GM19463 (cell line): ENCODE measurements around the gene KIAA0513.

Experiments
- ATAC-seq: cut with Tn5 transposase; IDR thresholded peaks from one replicate; pipeline ENCODE4 v1.9.1; 2021; ENCODE audit warnings: mild to moderate bottlenecking, moderate library complexity; ENCODE audit not compliant: unreplicated experiment

The KIAA0513 gene, protein sequence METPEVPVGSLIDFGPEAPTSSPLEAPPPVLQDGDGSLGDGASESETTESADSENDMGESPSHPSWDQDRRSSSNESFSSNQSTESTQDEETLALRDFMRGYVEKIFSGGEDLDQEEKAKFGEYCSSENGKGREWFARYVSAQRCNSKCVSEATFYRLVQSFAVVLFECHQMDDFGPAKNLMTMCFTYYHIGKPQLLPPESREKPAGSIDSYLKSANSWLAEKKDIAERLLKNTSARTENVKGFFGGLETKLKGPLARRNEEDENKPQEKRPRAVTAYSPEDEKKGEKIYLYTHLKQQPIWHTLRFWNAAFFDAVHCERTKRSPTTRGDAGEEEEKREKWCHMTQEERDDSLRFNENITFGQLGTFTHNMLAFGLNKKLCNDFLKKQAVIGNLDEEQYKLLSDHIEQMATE

DNA sequence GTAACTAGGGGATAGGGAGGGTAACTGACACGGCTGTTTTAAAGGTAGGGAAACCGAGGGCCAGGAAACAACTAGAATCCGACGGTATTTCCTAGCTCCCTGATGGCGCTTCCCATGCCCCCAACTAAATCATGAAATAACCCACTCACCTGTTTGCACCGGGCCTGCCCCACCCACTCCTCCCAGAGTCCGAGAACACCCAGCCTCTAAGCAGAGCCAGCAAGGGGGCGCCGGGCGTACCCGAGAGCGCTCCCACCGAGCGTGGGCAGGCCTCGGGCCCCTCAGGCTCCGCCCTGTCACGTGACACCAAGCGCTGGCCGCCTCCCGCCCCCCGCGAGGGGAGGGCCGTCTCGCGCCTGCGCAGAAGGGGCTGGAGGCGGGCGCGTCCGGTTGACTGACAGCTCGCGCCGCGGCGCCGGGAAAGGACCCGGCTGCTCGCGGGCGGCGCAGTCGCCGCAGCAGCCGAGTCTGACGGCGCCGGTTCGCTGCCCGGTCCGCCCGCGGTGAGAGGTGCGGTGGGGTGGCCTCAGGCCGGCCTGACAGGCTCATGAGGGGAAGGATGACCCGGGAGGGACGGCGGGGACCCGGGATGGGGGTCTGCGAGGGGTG is at the start of gene KIAA0513:
Gene KIAA0513 (plus strand): TSS at position 447 of the 609 bp plus-strand sequence. CDS start 39,277 bp downstream, outside the sequence.
- ATAC-seq = peak; percentile 72

DNA sequence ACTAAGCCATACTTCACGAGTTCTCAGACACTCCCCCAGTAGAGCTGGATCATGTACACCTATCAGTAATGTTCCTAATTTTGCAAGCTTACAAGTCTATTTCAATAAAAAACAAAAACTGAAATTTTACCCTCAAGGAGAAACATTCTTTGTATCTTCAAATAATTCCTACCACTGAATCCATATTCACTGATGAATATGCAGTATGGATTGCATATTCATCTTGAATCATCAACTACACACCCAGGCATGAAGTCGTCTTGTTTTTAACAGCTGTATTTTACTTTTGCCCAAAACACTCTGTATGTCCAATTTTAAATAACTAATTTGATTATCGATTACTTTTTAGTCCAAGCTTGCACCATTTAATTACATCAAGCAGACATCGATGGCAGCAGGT is 48.1 kb upstream of the KIAA0513 start:
- ATAC-seq = no peak

DNA sequence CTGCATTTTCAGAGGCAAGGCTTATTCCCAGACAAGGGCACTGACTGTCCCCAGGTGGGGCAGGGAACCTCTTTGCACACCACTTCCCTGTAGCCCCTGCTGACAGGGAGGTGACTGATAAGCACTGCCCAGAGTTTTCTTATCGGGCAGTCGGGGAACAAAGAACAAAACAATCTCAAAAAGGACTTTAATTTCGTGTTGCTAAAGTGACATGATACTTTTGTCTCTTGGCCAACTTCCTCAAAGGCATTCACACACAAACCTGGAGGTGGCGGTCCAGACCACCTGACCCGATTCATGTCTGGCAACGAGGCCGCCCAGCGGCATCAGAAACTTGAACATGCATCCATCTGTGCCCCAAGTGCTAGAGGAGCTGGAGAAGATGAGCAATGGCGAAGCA is 45.2 kb upstream of the KIAA0513 start:
- no peak for ATAC-seq

DNA sequence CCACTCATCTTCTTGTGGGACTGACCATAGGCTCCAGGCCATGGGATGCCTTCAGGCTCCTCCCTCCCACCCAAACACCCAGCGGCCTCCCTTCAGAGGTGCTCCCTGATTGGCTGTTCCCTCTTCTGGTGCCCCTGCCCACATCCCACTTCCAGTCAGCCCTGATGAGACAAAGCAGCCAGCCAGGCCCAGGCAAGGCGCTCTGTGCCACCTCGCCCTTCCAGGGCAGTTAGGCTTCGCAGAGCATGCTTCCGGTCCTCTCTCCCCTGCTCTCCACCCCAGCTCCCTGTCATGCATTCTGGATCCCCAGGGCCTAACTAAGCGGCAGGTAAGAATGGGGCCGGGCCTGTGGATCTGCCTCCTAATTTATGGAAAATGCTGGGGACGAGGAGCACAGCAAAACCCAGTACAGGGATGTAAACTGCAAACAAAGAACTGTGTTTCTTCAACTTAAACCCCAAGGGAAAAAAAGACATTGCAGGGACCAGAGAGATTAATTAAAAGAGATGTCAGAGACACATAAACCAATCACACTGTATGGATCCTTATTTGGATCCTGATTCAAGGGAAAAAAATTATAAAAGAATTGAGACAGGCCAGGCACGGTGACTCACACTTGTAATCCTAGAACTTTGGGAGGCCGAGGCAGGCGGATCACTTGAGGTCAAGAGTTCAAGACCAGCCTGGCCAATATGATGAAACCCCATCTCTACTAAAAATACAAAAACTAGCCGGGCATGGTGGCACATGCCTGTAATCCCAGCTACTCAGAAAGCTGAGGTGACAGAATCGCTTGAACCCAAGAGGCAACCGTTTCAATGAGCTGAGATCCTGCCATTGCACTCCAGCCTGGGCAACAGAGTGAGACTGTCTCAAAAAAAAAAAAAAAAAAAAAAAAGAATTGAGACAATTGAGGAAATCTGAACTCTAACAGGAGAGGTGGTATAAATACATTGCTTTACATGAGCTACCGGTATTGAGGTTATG is 42.2 kb upstream of the KIAA0513 start:
- no peak for ATAC-seq

DNA sequence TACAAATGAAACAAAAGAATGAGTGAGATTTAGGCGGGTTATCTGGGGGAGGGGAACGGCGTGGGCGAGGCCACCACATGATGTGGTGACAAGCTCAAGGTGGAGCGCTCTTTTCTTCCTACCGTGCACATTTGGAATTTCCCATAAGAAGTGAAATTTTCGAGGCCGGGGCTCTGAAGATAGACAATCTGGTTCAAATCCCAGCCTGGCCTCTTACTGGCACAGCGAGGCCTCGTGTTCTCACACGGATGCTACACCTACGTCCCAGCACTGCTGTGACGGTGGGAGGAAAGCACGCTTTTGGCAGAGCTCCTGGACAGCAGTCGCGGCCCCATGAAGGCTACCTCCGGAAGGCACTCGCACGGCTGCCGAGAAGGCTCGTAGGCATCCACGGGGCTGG is 41.5 kb upstream of the KIAA0513 start:
- ATAC-seq = no peak

DNA sequence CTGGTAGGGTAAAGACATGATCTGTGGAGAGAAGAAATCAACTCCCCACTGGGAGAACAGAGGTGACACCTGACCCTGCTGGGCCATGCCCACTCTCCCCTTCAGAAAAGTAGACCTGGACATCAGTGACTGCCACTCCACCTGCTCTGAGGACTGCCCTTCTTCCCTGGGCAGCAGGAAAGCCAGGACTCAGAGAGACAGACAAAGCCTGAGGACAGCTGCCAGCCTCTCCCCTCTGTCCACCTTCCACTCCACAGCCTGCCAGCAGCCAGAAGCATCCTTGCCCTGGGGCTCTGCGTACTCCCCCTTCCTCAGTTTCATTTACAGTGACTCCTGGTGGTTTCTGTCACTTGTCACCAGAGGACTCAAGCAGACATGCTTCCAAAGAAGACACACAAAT is 40.7 kb upstream of the KIAA0513 start:
- ATAC-seq = no peak

DNA sequence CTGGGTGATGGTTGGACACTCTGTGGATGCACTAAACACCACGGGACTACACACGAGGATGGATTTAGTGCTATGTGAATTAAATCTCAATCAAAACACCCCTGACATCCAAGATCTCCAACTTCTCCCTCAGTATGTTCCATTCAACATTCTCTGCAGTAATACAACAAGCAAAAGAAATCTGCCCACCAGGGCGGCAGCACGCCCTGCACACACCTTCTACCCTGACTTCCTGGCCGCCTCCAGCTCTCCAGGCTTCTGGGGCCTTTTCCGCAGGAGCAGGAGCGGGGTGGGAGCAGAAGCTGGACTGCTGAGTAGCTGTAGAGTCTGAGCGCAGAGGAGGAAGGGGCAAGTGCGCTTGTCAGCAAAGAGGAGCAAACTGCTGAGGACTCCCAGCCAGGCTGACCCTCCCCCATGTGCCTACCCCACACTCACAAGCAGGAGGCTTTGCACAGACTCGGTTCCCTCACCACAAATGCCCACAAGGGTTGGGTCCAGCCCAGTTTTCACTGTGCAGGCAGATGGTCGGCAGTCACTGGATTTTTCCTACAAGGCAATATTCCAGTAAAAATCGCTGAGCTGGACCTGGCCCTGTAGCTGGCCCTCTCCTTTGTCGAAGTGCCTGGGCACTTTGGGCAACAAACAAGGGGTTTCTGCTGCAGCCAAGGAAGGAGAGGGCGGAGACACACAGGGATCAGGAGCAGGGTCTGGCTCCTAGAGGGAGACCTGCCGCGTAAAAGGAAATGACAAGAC is 39.1 kb upstream of the KIAA0513 start:
- no peak for ATAC-seq

DNA sequence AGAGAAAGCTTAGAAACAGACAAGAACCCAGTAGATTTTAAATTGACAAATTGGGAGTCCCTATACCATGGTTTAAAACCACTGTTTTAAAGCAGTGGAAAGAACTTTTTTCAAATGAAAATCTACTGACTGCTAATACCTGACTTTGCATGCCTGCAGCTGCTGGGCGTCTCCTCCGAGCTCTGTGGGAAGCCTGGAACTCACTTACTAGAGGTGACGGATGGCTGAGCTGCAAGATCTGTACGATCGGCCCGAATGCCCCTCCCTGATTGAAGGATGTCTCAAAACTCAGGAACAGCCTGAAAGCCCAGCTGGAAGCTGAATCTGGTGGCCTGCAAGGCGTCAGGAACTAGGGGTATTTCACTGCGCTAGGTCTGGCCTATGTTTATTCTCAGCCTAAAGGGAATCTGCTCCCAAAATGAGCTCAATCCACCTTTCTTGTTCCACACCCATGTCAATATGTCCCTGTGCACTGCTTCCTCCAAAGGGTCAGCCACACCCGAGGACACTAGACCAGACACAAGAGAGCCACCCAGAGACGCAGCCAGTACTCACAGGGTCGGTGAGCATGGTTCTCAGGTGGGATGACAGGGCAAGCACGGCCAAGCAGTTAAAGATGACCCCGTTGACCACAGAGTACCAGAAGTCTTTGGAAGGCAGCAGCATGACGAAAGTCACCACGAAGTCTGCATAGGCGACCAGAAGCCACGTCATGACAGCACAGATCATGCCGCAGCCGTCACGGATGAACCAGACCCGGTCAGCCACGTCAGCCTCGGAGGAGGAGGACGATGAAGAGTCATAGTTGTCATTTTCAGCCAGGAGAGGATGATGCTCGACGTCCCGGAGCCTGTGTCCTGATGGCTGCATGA is 37.6 kb upstream of the KIAA0513 start:
- no peak for ATAC-seq

DNA sequence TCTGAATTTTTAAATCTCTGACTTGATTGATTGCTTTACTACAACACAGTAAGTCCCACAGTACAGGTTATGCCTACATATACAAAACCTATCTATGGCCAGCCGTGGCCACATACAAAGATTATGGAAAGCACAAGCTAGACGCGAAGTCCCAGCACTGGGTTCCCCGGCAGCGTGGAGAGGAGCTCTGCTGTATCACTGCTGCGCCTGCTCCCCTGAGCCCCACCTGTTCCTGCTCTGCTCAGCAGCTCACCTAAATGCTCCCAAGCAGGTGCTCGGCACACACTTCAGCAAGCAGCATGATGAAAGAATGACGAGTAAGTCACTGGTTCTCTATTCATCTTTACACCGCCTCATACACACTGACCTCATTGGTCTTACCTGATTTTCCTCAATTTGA is 36.8 kb upstream of the KIAA0513 start:
- no peak for ATAC-seq

DNA sequence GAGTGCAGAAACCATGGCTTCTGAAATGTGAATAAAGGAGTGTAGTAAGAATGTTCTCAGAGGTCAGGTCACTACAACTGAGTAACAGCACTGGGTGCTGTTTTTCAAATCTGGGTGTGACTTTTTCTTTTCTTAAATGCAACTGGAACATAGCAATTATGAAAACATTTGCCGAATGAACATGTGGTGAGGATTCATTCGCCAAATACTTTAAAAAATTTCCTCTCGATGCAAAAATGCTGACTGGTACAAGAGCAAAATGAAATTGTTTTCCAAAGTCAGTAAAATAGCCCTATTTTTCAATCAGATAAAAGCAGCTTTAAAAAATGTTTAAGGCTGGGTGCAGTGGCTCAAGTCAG is 34.9 kb upstream of the KIAA0513 start:
- no peak for ATAC-seq

DNA sequence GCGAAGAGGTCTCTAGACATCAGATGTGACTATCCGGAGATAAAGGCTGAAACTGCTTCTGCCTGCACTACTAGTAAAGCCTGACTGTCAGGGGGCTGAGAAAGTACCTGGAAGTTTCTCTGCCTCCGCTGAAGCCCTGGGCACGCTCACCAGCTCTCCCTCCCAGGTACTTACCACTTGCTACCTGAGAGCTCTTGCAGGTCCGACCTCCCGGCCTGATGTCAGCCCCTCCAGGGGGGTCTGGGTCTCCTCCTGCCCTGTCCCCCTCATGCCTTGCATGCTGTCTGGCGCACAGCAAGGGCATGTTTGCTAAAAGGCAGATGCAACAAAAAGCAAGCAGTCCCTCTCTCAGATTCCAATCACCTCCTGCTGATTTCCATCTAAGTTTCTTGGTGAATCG is 33.7 kb upstream of the KIAA0513 start:
- no peak for ATAC-seq

DNA sequence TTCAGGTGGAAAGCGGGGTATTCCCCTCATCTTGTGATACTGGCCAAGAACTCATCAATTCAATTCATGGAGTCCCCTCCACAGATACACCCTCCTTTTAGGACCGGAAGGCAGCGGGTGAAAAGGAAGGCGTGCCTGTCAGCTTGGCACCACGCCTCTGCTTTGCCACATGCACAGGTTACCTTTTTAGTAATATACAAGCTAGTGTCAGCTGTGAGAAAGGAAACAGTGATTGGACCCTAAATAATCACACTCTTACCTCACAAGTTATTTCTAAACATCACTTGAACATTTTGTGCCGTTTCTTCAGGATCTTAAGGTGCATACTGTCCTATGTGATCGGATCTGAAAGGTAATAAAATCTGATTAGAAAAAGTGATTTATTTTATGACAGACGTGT is 31.9 kb upstream of the KIAA0513 start:
- no peak for ATAC-seq

DNA sequence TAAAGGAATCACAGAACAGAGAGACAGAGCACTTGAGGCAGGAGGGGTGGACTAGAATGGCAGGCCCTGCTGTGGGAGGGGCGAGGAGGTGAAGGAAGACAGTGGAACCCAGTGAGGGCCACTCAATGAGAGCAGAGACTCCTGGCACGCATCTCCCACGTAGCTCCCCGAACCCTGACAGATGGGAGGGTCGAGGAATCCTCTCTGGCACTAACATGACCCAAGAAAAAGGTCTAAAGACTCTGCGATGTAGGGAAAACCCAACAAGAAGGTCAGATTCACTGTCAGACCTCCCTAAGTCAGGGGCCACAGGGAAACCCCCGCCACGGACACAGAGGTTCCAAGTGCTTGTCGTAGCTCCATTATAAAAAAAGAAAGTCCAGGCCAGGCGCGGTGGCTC is 31.2 kb upstream of the KIAA0513 start:
- ATAC-seq = no peak

DNA sequence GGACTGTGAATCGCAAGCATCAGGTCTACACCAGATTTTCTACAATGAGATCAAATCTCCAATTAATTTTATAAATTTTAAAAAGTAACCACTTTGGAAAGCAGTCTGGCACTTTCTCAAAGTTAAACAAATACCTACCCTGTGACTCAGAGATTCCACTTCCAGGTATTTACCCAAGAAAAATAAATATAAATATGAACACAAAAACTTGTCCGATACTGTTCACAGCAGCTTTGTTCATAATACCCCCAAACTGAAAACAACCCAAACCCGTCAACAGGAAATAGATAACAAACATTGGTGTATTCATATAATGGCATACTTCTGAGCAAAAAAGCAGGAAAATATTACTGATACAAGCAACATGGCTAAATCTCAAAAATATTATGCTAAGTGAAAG is 28.4 kb upstream of the KIAA0513 start:
- ATAC-seq = no peak

DNA sequence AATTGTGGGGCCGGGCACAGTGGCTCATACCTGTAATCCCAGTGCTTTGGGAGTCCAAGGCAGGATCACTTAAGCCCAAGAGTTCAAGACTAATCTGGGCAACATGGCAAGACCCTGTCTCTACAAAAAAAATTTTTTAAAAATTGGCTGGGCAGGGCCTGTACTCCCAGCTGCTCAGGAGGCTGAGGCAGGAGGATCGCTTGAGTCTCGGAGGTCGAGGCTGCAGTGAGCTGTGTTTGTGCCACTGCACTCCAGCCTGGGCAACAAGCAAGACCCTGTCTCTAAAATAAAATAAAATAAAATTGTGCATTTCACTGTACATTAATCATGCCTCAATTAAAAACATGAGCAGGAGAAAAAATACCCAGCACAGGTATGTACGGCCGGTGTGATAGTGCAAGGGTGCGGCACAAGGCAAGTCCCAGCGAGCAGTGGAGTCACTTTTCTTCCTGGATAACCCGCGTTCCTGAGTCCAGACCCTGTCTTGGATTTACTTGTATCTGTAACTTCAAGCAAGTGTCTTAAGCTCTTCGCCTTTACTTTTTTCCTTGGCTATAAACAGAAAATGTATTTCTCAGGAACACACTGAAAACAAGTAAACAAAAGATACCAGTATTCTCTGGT is 27.6 kb upstream of the KIAA0513 start:
- ATAC-seq = no peak

DNA sequence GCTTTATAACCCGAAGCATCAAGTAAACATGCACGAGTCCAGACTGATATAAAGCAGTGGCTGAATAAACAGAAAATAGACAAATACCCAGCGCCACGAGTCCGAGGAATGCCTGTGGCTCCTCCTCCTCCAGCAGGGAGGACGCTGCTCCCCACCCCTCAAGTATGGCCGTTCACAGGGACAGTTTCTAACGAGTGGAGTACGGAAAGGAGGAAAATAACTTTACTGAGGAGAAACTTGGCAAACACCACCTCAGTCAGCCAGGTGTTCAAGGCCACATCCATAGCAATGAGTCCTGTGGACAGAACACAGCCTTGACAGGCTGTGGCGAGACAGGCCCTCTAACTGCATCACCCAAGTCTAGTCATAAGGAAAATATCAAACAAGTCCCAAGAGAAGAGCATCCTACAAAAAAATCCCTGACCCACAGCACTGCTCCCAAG is 25.5 kb upstream of the KIAA0513 start:
- ATAC-seq = no peak

DNA sequence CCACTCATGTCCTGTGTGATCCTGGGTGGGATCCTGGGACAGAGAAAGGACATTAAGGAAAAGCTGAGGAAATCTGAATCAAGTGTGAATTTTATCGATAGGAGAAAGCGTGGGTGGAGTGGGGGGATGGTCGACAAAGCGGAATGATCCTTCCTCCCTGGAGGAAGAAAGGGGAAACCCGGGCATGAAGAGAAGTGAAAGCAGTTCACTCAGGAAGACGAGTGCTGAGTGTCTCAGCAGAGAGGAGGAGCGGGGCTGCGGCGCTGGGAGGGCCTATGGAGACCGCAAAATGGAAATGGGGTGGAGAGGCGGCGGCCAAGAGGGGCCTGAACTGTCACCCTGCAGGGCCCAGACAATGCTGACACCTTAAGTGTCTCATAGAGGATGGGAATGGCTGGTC is 25.0 kb upstream of the KIAA0513 start:
- no peak for ATAC-seq

DNA sequence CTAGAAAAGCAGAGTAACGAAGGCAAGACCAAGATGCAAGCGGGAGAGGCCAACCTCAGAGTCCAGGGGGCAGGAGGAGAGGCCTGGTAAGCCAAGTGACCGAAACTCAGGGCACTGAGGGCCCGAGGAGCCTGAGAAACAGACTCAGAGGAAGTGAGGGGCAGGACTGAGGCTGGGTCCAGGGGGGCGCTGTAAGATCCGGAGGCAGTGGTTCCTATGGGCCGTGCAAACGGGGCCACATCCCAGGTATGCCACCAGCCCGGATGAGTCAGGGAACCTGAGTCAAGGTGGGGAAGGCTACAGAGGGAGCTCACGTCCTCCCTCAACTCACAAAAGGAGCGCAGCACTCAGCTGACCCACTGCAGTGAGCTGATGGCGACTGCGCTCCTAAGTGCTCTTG is 24.5 kb upstream of the KIAA0513 start:
- no peak for ATAC-seq
